HG03025 (cell line): Measurements from ENCODE around the gene VWC2L.

Experiments used
- ATAC-seq: cut with Tn5 transposase; IDR thresholded peaks from one replicate; pipeline ENCODE4 v1.9.1; 2021; ENCODE audit warnings: mild to moderate bottlenecking, moderate library complexity; ENCODE audit not compliant: unreplicated experiment, low FRiP score

VWC2L gene

GRCh38 chr2:214533541-214533940, 122.7 kb downstream of the VWC2L start:
- no peak for ATAC-seq

DNA sequence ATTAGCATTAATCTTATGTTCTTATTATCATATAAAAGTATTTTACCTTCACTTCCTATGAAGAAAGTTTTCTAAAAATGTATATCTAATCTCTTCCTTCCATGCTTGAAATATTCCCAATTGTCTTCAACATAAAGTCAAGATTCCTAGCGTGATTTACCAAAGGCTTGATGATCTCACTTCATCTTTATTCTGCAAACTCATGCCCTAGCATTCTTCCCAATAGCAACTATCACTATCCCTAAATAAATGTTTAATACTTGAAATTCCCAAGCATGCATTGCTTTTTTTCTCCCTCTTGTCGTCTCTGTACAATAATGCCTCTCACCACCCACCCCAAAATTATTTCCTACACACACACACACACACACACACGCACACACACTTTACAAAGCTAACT, 125.8 kb downstream of the VWC2L start:
- no peak for ATAC-seq

DNA sequence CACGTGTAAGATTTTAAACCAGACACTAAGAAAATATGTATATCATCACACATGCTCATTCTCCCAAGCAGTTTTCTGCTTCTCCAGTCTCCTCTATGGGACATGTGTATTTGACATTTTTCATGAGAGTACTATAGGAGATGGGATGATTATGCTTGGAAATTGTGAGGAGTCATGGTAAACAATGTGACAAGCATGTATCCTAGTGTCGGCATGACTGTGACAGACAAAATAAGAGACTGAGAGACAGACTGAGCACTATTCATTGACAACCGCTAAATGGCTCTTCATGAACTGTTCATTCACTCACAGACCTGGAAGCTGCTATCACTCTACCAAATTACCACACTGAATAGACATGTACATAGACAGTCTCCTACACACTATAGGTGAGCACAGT, 127.1 kb downstream of the VWC2L start:
- no peak for ATAC-seq

GRCh38 chr2:214542295-214542694, 131.4 kb downstream of the VWC2L start:
- ATAC-seq, result no peak

- ATAC-seq, result no peak
These were observed 132.0 kb downstream of the VWC2L start for GRCh38 chr2:214542866-214543265.

- no peak for ATAC-seq
These were observed 132.6 kb downstream of the VWC2L start for GRCh38 chr2:214543386-214543955.

DNA sequence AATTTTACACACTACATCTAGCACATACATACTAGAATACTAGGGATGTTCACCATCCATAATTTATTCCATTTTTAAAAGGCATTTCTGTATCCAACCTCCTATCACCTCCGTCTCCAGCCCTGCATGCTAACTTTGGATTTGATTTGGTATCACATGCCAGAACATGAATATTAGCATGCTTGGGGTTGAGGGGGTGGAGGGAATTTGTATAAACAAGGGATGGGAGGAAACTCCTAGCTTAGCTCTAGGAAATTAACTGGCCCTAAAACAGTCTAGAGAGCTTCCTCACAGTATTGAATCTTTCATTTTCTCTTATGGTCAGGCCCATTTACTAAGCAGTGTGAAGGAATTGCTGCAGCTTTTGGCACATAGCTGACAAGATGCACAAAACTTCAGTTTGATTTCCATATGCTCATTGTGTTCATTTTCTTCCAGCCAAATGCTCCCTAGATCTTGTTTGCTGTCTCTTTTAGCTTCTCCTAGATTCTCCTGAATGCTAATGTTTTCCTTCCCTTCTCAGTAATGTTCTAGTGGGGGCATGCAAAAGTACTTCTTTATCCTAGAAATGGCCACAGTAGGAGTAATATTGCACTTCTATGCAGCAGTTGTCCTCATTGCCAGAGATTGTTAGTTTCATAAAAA, 135.2 kb downstream of the VWC2L start:
- ATAC-seq, result no peak

DNA sequence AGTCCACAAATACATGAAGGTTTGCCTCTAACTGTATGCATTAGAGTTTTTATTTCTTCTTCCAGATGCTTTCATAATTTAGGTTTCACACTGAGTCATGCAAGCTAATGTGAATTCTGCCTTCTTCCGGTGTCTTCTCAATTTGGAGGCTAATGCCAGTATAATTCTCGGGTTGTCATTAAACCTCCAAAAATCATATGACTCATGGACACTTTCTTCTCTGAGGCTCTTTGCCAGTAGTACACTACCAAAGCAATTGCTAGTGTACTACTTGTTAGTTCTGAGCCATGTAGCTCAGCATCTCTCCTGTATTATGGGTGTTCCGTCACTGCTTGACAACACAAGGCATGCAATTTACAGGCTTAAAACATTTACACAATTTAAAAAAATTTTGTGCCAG, 137.1 kb downstream of the VWC2L start:
- ATAC-seq, result no peak

DNA sequence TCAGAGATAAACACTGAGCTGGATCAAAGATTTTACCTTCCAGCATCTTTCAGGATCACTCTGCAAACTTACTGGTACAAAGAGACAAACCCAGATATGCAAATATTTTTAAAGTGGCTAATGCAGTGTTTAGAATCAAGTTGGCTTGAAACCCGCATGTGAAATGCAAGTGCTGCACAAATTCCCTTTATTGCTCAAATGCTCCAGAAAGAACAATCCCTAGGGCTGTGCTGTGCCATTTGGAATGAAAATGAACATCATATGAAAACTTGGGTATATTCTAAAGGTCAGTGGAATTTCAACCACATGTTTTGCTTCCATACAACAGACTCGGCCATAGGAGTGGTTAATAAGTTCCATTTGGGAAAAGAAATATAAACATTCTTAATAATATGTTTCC, 139.1 kb downstream of the VWC2L start:
- no peak for ATAC-seq

GRCh38 chr2:214550786-214551185, 139.9 kb downstream of the VWC2L start:
- ATAC-seq, result no peak

GRCh38 chr2:214557884-214558283, 147.0 kb downstream of the VWC2L start:
- ATAC-seq, result no peak

- ATAC-seq, result no peak
These were observed 147.5 kb downstream of the VWC2L start for GRCh38 chr2:214558341-214558740.

DNA sequence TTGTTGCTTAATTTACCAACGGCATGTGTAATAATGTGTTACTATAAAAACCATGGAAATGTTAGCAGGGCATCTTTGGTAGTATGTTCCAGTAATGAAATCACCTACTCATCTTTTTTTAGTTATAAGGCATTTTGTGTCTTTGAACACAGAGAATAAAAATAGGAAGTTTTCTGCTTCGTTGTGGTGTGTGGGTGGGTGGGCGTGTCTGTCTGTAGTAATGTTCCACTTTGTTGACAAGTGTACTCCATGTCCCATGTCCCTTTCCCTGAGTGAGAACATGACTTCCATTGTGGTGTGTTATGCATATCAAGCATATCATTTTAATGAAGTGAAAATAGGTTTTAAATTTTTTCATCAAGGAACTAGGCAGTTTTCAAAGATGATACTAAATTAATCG, 149.3 kb downstream of the VWC2L start:
- no peak for ATAC-seq

GRCh38 chr2:214560618-214561190, 149.8 kb downstream of the VWC2L start:
- ATAC-seq, result no peak

- no peak for ATAC-seq
These were observed 154.4 kb downstream of the VWC2L start for GRCh38 chr2:214565246-214565645.

- no peak for ATAC-seq
These were observed 155.6 kb downstream of the VWC2L start for GRCh38 chr2:214566457-214566856.

GRCh38 chr2:214569419-214570035, 158.7 kb downstream of the VWC2L start:
- ATAC-seq, result no peak

DNA sequence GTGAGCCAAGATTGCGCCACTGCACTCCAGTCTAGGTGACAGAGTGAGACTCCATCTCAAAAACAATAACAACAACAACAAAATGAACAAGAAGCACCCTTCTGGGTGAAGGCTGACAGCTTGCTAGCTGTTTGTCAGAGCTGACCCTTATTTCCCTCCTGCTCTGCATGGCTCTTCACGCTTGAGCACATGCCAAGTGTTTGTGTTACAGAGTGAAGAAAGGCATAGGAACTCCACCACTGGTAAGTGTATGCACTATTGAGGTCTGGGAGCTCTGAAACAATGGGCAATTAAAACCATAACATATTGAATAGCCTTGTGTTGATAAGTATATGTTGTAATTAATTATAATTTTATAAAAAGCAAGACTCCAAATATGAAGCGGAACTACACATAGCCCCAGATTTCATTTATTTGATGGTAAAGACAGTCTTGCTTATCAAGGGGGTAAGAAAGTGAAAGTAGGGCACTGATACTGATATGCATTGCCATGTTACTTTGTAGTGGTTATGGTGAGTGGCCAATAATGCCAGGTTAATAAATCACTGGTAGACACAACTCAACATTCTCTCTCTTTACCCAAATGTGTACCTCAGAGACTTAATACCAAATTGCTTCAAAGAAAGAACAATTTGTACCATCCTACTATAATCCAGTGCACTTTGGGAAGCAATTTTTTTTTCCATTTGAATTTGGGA, 163.4 kb downstream of the VWC2L start:
- no peak for ATAC-seq

DNA sequence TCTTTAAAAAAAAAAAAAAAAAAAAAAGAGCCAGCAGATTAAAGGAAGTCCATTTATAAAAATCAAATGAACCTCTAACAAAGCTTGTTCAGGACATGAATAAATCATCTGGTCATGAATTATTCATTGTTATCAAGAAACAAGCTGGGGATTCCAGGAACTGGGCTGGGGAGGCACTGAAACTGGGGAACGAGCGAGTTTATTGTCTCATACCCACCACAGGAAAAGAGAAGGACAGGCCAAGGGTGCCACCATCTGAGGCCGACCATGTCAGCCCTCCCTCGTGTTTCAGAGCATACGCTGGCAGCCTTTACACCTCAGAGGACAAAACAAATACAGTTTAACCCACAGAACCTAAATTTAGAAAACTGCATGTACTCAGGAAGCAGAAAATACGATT, 164.2 kb downstream of the VWC2L start:
- no peak for ATAC-seq

DNA sequence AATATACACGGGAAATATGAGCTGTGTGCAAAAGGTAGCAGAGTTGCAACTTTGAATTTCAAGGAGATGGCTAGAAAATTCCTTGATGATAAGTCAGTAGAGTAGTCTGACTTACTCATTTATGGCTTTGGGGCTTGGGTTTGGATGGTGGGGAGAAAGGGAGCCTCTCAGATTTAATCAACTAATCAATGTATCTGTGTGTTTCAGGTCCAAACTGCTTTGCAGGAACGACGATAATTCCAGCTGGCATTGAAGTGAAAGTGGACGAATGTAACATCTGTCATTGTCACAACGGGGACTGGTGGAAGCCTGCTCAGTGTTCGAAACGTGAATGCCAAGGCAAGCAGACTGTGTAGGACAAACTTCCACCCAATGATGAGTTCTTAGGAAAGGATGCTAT, 164.6 kb downstream of the VWC2L start:
- no peak for ATAC-seq

DNA sequence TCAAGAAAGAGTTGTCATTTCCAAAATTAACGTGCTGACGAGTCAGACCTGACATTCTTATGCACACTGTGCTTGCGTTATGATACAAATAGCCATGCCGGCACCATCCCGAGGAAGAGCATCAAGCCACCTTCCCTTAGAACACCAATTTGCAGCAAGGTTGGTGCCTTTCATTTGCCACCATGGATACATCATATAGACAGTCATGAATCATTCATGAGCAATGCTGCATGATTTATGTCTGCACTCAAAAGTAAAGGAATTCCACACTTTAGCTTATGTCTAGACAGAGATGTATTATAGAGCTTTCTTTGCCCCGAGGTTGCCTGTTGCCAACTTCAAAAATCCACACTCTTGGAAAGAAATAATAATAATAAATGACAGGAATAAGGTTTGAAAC, 166.9 kb downstream of the VWC2L start:
- no peak for ATAC-seq
